GM19463 (cell line): ENCODE results near the gene CRYGS.
A peak's percentile ranks its signal among the peaks of the same experiment; 100 is the strongest.
"Not testable (repeated sequence)": the region's sequence is repeated elsewhere in the genome, so short reads cannot be mapped to it uniquely, and the experiment has no call there.

Source experiments
- ATAC-seq: cut with Tn5 transposase; IDR thresholded peaks from one replicate; pipeline ENCODE4 v1.9.1; 2021; ENCODE audit warnings: mild to moderate bottlenecking, moderate library complexity; ENCODE audit not compliant: unreplicated experiment

CRYGS gene

DNA sequence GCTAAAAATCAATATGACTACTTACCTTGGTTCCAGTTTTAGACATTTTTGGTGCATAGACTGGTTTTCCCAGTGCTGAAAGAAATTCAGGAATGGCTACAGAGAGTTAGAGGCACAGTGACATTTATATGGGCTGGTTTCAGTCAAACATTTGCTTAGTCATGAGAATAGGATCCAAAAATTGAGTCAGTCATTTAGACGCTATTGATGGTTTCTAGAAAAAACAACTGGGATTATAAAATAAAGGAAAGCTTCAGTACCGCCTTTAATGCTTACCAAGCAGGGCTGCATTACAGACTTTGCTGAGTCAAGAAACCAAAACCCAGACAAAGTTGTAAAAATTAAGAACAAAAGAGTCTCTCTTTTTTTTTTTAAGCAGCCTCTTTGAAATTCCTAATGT is at the start of gene CRYGS:
Gene CRYGS (minus strand): TSS at position 100 of the 400 bp plus-strand sequence. CDS start 54 bp downstream, at position 46.
- ATAC-seq: no peak

DNA sequence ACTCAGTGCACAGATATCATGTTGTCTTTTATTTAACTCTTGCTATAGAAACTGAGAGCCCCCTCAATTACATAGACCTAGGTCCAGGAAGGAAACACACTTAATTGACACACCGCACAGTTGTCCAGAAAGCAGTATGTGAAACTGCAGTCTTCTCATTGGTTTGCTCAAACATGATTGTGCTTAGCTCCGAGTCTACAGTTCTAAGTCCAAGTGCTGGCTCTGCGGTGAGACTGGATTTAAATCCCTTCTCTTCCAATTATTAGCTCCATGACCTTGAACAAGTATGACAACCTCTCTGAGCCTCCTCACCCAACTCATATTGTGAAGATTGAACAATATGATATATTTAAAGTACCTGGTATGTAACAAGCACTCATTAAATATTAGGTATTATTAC is 49.7 kb upstream of the CRYGS start:
- no peak for ATAC-seq

GRCh38 chr3:186592682-186593081 is 48.5 kb upstream of the CRYGS start:
- no peak for ATAC-seq

GRCh38 chr3:186590580-186591295 is 46.6 kb upstream of the CRYGS start:
- no peak for ATAC-seq

DNA sequence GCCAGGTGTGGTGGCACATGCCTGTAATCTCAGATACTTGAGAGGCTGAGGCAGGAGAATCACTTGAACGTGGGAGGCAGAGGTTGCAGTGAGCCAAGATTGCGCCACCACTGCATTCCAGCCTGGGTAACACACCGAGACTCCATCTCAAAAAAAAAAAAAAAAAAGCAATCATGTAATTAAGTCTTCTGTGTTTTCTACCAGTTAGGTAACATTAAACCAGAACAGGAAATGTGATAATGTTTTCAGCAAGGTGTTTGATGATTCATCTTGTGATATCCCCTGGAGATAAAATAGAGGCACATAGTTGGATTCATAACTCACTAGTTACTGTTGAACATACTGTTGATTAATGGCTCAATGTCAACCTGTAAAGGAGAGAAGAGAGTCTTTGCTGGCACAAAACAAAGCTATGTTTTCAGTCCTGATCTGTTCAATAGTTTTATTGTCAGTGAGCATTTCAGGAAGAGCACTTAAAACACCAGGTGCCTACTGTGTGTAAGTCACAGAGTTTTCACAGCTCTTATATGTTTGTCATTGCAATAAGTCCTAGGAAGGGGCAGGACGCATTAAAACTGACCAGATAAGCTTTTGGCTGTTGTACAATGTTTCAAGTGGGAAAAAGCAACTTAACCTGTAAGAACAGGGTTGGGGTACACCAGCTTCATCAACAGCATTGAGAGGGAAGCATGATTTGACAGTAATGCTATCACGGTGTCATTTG is 45.8 kb upstream of the CRYGS start:
- ATAC-seq: no peak

- ATAC-seq: no peak
Observed at GRCh38 chr3:186589121-186589520, 44.9 kb upstream of the CRYGS start.

- no peak for ATAC-seq
Observed at GRCh38 chr3:186588632-186589031, 44.5 kb upstream of the CRYGS start.

- ATAC-seq: no peak
Observed at GRCh38 chr3:186587183-186587582, 43.0 kb upstream of the CRYGS start.

- ATAC-seq: not testable (repeated sequence)
Observed at GRCh38 chr3:186586245-186586644, 42.1 kb upstream of the CRYGS start.

DNA sequence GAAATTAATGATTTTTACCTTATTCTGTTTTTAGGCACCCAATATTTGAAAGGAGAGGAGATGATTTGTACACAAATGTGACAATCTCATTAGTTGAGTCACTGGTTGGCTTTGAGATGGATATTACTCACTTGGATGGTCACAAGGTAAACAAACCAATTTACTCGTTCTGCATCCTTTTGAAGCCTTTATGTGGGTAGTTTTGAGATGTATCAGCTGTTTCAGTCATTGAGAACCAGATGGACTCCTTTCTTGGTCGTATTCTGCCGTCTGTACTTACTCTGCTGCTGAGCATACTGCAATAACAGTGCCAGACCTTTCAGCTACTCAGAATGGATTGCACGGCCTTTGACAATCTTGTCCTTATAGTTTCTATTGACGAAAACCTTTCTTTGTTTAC is 39.7 kb upstream of the CRYGS start:
- no peak for ATAC-seq

- ATAC-seq: no peak
Observed at GRCh38 chr3:186582541-186582940, 38.4 kb upstream of the CRYGS start.

DNA sequence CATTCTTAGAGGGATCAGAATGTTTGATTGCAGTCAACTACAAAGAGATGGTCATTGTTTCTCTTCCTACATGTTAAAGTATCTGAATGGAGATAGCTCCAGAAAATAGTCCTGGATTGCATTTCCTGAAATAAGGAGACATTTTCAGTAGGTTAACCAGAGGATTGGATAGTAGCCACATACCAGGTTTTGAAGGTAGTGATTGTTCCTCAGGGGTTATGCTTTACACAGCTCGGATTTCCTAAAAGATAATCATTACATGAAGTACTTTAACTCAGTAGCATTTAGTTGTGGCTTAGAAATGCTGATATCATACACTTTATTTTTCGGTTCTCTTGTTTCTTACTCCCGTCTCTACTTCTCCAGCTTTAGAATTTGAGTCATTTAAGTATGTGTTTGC is 36.6 kb upstream of the CRYGS start:
- no peak for ATAC-seq

DNA sequence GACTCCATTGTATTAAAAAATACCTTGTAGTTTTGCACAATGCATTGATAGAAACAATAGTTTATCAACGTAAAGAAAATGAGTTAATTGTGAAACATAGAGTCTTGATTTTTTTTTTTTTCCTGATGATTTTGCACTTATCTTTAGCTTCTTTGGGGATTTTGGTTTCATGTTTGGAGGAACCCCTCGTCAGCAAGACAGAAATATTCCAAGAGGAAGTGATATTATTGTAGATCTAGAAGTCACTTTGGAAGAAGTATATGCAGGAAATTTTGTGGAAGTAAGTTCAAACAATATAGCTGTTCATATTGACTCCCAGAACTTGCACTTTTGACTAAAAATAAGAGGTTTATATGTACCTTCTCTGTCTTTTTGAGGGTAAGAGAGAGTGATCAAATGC is 33.3 kb upstream of the CRYGS start:
- ATAC-seq: no peak

GRCh38 chr3:186571644-186572013 is 27.4 kb upstream of the CRYGS start:
- no peak for ATAC-seq

DNA sequence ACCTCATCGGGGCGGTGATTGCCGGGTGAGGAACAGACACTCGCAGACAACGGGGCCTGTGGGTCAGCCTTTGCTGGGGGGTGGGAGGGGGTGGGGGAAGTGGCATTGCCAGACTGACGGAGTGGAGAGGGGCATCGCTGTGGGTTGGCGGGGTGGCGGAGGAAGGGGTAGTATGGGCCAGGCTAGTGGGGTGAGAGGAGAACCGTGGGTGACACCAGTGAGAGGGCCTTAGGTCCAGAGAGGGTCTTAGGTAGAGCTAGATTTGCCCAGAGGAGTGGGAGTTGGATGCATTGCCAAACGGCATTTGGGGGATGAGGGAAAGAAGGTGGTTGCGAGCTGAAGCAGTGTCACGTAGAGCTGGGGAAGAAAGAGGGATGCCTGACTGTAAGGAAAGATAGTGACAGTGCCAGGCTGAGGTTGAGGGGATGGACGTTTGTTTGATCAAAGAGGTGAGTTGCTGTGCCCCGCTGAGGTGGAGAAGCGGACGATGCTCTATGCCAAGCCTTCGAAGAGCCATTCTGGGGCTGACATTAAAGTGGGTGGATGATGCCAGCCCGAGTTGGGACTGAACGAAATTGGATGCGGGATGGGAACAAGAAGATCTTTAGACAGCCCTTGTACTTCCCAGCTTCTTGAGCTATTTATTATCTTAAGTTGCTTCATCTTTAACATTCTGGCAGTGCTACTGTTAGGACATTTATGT is 26.9 kb upstream of the CRYGS start:
- no peak for ATAC-seq

DNA sequence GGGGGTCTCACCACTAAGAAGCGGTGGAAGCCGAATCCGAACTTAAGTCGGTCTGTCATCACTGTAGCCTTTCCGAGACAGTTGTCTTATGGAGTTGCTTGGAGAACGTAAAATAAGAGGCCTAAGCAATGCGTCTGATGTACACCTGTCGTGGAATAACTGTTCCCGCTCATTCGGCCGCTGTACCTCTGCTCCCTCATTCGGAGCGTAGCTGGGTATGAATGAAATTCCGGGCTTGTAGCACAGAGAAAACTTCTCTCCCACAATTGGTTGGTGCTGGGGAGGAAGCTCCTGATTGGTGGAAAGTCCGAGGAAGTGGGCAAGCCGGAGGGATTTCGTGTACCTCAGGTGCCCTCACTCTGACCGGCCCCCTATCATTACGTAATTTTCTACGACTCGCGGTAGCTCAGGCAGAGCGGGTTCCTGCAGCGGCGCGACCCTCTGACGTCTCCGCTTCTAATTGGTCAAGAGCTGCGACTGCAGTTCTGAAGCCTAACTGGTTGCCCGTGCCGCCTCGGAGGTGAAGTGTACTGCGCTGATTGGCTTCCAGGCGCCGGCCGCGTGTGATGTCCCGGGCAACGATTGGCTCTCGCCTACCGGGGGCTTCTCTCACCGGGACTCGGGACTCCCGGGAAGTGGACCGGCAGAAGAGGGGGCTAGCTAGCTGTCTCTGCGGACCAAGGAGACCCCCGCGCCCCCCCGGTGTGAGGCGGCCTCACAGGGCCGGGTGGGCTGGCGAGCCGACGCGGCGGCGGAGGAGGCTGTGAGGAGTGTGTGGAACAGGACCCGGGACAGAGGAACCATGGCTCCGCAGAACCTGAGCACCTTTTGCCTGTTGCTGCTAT is 26.1 kb upstream of the CRYGS start, which contains the start of gene DNAJB11:
Gene DNAJB11 (plus strand): TSS at position 625 of the 845 bp plus-strand sequence. CDS start 178 bp downstream, at position 803.
- ATAC-seq: peak; percentile 89

- no peak for ATAC-seq
Observed at GRCh38 chr3:186569779-186570095, 25.6 kb upstream of the CRYGS start.

GRCh38 chr3:186569361-186569760 is 25.2 kb upstream of the CRYGS start:
- not testable (repeated sequence) for ATAC-seq

- peak; percentile 34 for ATAC-seq
Observed at GRCh38 chr3:186567072-186567921, 23.1 kb upstream of the CRYGS start, which contains the start of gene TBCCD1. TBCCD1 (minus strand) TSS chr3:186567339; CDS start chr3:186564329, 3,010 bp downstream.

DNA sequence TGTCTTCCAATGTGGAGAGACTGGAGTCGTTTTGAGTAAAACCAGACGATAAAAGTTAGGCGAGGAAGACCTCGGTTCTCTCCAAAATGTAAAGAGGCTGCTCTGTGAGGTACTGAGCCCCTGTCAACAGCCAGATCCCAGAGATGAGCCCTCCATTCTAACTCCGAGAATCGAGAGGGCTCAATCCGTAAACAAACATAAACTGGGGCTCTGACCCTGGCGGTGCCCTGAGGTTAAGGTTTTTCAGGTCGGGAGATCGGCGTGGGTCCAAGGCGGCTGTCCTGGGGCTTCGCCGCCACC is 22.5 kb upstream of the CRYGS start:
- no peak for ATAC-seq
